ENCODE data around the gene RNU7-1.

DNA sequence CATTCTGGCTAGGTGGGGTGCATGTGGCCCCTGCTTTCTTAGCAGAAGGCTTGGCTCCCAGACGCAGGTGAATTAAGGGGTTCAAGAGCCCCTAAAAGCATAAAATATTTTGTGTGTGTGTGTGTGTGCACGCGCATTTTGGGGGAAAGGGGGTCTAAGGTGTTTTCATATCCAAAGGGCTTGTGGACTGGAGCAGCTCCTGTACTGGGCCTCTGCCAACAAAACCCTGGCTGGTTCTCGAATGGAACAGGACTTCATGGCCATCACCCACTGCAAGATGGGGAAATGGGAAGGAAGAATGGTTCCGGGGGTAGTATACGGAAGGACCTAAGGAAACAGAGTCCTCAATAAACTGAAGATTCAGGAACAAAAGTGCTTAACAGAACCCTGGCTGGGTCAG is 19.8 kb upstream of the RNU7-1 start:
- no peak for TF ChIP-seq CTCF (IDR thresholded peaks at IDR 0.05)
- TF ChIP-seq POLR2A (IDR thresholded peaks at IDR 0.05) = no peak
- no peak for TF ChIP-seq POLR2AphosphoS5 (IDR thresholded peaks at IDR 0.05)

Data from transverse colon (tissue), 4 donors.